ENCODE data around the gene KNCN.

KNCN gene

DNA sequence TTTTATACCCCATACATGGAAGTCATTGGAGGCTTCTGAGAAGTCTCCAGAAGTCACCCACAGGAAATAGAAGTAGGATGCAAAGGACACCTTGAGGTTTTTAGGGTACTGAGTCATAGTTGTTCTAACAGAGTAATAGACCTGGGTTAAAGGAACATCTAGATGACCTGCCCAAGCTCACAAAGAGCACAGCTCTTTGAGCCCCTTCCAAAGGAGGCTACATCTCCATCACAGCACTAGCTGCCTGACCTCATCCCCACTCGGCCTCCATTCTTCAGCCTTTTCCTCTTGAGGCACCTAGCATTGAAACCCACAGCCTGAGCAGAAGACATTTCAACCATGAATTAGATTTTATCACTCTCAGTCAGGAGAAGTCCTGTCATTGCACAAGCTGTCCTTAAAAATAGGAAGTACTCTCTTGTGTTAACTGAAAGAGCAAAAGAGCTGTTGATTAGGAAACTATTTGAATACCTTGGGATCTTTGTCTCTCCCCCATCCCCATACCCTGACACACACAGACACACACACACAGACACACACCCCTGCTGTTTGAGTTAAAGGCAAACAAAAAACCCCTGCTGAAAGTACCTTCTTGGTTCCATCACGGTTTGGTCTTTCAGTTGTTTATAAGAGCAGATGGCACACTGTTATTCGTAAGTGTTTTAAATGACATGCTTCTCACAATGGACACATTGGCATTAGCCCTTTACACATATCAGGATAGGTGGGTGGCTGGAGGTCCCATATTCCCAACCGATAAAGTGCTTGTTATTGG lies 30.4 kb upstream of the KNCN start:
- no peak for DNase-seq (ENCODE audit: low spot score)

DNA sequence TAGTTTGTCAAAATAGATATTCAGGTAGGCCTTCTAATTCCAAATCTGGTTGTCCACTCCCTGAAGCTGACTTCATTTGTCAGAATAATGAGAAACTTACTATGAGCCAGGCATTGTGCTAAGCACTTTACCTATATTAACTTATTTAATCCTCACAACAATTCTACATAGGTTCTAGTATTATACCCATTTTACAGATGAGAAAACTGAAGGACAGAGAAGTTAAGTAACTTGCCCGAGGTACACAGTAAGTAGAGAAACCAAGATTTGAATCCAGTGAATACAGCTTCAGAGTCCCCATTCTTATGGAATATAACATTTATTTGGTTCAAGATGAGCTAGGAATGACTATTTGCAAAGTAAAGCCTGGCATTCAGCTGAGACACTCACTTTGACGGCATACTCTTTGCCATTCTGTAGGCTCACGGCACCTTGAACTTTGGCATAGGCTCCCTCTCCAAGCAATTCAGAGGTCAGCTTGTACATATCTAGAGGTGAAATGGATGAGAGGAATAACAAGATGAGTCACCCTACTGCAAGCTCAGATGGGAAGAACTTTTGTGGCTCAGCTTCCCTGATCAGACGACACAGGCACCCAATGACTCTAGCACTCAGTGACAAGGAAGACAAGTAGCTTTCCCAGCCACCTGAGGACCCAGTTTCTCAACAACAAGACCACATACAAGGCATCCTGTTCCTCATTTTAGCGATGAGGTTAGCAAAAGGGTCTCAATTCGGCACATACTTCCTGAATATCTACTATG lies 28.9 kb upstream of the KNCN start:
- TF ChIP-seq, protein P1, sequence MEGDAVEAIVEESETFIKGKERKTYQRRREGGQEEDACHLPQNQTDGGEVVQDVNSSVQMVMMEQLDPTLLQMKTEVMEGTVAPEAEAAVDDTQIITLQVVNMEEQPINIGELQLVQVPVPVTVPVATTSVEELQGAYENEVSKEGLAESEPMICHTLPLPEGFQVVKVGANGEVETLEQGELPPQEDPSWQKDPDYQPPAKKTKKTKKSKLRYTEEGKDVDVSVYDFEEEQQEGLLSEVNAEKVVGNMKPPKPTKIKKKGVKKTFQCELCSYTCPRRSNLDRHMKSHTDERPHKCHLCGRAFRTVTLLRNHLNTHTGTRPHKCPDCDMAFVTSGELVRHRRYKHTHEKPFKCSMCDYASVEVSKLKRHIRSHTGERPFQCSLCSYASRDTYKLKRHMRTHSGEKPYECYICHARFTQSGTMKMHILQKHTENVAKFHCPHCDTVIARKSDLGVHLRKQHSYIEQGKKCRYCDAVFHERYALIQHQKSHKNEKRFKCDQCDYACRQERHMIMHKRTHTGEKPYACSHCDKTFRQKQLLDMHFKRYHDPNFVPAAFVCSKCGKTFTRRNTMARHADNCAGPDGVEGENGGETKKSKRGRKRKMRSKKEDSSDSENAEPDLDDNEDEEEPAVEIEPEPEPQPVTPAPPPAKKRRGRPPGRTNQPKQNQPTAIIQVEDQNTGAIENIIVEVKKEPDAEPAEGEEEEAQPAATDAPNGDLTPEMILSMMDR (IDR thresholded peaks at IDR 0.05; ENCODE audit: extremely low read depth, insufficient read depth, missing control alignments), result no peak
- DNase-seq (ENCODE audit: low spot score), result no peak
- in situ Hi-C loops (cut with MboI; ENCODE audit: low pct_unique_long_range_greater_than_20kb, low sequenced_read_pairs, unreplicated experiment), result no loop called here

More for the DNA sequence above, 30.4 kb upstream of the KNCN start:
- in situ Hi-C loops (cut with MboI; ENCODE audit: low pct_unique_long_range_greater_than_20kb, low sequenced_read_pairs, unreplicated experiment), result no loop called here
- TF ChIP-seq, protein P1 (IDR thresholded peaks at IDR 0.05; ENCODE audit: extremely low read depth, insufficient read depth, missing control alignments), result no peak

DNA sequence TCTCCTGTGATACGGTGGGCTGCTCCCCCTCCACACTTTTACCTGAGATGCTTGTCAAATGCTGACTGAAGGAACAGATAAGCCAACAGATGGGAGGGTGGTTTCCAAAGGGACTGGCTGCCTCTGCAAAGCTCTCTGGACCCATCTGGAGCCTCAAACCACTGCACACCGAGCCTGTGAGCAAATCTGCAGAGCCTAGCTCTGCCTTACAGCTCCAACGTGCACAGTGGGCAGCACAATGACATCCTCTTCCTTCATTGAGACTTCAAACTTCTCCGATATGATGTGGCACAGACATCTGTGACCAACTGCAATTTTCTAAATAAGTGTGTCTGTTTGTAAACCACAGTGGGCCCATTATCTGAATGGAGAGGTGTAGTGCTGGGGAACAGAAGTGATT lies 26.2 kb upstream of the KNCN start:
- DNase-seq (ENCODE audit: low spot score), result no peak
- in situ Hi-C loops (cut with MboI; ENCODE audit: low pct_unique_long_range_greater_than_20kb, low sequenced_read_pairs, unreplicated experiment), result no loop called here
- TF ChIP-seq, protein P1 (IDR thresholded peaks at IDR 0.05; ENCODE audit: extremely low read depth, insufficient read depth, missing control alignments), result no peak

DNA sequence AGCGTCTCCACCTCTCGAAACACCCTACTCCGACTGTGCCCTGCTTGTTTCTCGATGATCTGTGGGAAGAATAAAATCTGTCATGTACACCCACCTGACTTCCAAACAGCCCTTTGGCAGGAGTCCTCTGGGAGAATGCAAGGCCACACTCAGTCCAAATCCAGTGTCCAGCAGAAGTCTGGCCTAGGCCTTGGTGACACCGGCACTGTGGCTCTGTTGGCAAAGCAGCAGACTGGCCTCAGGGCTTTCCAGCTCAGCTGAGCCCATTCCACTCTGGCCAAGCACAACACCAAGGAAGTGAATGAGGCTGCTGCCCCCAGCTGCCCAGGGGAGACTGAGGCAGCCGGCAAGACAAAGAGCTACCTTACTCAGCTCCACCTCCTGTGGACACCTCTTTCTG lies 25.1 kb upstream of the KNCN start:
- TF ChIP-seq, protein P1 (IDR thresholded peaks at IDR 0.05; ENCODE audit: extremely low read depth, insufficient read depth, missing control alignments), result no peak
- in situ Hi-C loops (cut with MboI; ENCODE audit: low pct_unique_long_range_greater_than_20kb, low sequenced_read_pairs, unreplicated experiment), result no loop called here
- no peak for DNase-seq (ENCODE audit: low spot score)

DNA sequence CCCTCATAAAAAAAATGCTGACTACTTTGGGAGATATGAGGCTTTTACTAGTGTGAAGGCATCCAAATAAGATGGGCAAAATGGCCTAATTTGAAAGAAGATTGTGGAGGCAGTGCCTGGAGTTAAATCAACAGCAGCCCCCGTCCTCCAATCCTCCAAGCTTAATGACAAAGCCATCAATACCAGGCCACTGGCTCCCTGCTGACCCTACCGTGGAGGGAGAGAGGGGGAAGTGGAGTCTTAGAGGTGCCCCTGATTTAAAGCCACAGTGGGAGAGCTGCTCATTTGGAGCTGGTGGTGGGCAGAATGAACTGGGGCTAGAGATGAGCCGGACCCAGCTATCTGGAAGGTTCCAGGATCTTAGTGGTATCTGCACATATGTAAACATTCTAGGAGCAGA lies 24.3 kb upstream of the KNCN start:
- DNase-seq (ENCODE audit: low spot score), result no peak
- in situ Hi-C loops (cut with MboI; ENCODE audit: low pct_unique_long_range_greater_than_20kb, low sequenced_read_pairs, unreplicated experiment), result no loop called here
- TF ChIP-seq, protein P1 (IDR thresholded peaks at IDR 0.05; ENCODE audit: extremely low read depth, insufficient read depth, missing control alignments), result no peak

DNA sequence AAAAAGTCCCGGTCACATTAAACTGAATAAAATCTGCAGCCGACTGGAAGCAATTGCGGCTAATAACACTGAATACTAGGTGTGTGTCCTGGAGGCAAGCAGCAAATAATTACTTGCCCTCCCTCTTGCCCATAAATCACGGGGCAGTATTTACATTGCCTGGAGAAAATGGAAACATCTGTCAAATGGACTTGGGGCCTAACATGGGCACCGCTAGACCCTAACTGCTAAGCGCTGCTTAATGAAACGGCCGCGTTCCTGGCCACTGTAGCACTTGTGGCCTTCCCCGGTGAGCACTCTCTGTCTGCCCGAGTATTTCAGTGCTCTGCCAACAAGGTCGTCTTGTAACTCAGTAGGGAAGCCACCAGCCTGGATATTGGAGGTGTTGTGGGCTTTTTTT lies 23.9 kb upstream of the KNCN start:
- no peak for DNase-seq (ENCODE audit: low spot score)
- TF ChIP-seq, protein P1 (IDR thresholded peaks at IDR 0.05; ENCODE audit: extremely low read depth, insufficient read depth, missing control alignments), result no peak
- in situ Hi-C loops (cut with MboI; ENCODE audit: low pct_unique_long_range_greater_than_20kb, low sequenced_read_pairs, unreplicated experiment), result no loop called here

Measured in GM13977 (cell line).